ENCODE measurements around the gene FBXL19. TPM values are rescaled to one million over a fixed set of nuclear protein-coding genes. Genes with fewer than 3 reads are reported as not detected.

The FBXL19 gene
- total and polyA plus RNA-seq, 2 donors (not counting 1 experiment from before 2014, with no cell fraction given), result 9.0 to 25.0 TPM

DNA sequence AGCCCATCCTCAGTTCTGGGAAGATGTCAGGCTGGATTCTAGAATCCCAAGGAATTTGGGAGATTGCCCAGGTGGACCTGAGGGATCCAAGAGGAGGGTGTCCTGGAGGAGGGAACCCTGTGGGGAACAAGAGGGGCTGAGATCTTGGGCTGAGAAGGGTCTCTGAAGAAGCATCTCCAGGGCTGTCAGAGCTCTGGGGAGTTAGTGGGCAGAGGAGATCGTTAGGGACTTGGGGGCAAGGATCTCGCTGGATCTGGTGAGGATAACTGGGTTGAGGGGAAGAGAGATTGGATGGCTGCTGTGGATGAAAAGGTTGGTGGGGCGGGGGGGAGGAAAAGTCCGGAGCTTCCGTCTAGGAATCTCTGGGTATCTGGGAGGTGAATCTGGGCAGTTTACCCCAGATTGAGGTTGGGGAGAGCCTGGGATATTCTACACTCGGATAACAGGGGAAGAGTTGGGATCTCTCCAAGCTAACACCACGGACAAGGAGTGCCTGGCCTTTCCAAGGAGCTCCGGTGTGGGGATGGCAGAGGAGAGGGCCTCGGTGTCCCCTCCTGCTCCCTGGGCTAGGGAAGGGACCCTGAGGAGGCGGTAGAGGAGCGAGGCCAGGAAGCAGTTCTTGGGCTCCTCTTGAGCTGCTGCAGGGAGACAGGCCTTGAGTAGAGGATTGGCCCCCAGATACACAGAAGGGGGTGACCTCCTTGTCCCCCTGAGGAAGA lies 1.7 kb downstream of the FBXL19 start:
- H3K27ac ChIP-seq (ENCODE audit: low read length in 2 of 2), result no peak overlapping the region
- CTCF ChIA-PET, result interaction anchor here (1.4 to 5.0 kb wide), 3 partner anchors 17 to 80 kb away, joined by 3 to 23 read pairs (median 4); no protein-coding TSS in a partner anchor
- no peak overlapping the region for H3K9ac ChIP-seq (ENCODE audit: low read length)
- Mint-ChIP-seq H3K27me3 (no peaks in the 10 kb centered on the region), H3K9me3 (ENCODE audit: insufficient read depth) (no peaks in the 10 kb centered on the region), H3K4me3 (peak overlapping the region; percentile 69), H3K4me1 (peaks cover 19% of the 10 kb centered on the region), H3K27ac (peak overlapping the region; percentile 56)
- H3K9me3 ChIP-seq (ENCODE audit: control extremely low read depth in 1 of 3, control insufficient read depth in 2 of 3, insufficient read depth in 1 of 3, low read length in 2 of 3), result no peaks in the 10 kb centered on the region
- POLR2A ChIA-PET, result interaction anchor here (0.6 kb wide), 1 partner anchor 102 kb away, joined by 18 read pairs; no protein-coding TSS in a partner anchor
- no peak overlapping the region for H2AFZ ChIP-seq (ENCODE audit: insufficient read depth, low read depth, low read length, poor library complexity, severe bottlenecking)
- no peaks in the 10 kb centered on the region for H3K79me2 ChIP-seq (ENCODE audit: control insufficient read depth, insufficient read depth, low read length)
- H3K36me3 ChIP-seq (replicated peaks in 1 of 2; ENCODE audit: control extremely low read depth in 1 of 2, control insufficient read depth in 1 of 2, extremely low read depth in 1 of 2, insufficient read depth in 2 of 2, low read length in 1 of 2), result no peaks in the 10 kb centered on the region
- intact Hi-C loops (cut with micrococcal nuclease), result no loop called here
- no peaks in the 10 kb centered on the region for H4K20me1 ChIP-seq (ENCODE audit: control insufficient read depth, insufficient read depth, low read length, poor library complexity, severe bottlenecking)
- H3K4me2 ChIP-seq (replicated peaks; ENCODE audit: low read depth, low read length, poor library complexity, severe bottlenecking), result peak overlapping the region; percentile 92
- WGBS (ENCODE audit: insufficient coverage), result 97% methylated on average over 9 of the region's 11 CpGs
- DNase-seq (peak; percentile 35), ATAC-seq (ENCODE audit: low read depth) (no peak)
- no peak overlapping the region for H3K4me3 ChIP-seq (ENCODE audit: control extremely low read depth in 1 of 5, extremely low read depth in 1 of 5, insufficient read depth in 1 of 5, low read depth in 2 of 5, low read length in 4 of 5)
- TF ChIP-seq CTCF (IDR thresholded peaks at IDR 0.05) (no peak), EZH2 (IDR thresholded peaks at IDR 0.05; ENCODE audit: borderline replicate concordance, insufficient read depth, low read depth, low read length, poor library complexity, severe bottlenecking) (no peak)
- H3K27me3 ChIP-seq (replicated peaks in 1 of 4; ENCODE audit: control extremely low read depth in 1 of 4, control insufficient read depth in 3 of 4, insufficient read depth in 4 of 4, low read length in 3 of 4), result no peaks in the 10 kb centered on the region
- peaks cover 0 to 21% of the 10 kb centered on the region in 2 donors for H3K4me1 ChIP-seq (ENCODE audit: control insufficient read depth in 2 of 2, insufficient read depth in 2 of 2, low read length in 2 of 2)

GRCh38 chr16:30925632-30925987 lies 2.2 kb downstream of the FBXL19 start:
- Mint-ChIP-seq H3K27ac (no peak overlapping the region), H3K9me3 (ENCODE audit: insufficient read depth) (no peaks in the 10 kb centered on the region), H3K4me1 (peaks cover 19% of the 10 kb centered on the region), H3K4me3 (peak overlapping the region; percentile 47), H3K27me3 (no peaks in the 10 kb centered on the region)
- Histone ChIP-seq H3K27ac (ENCODE audit: low read length in 2 of 2) (no peak overlapping the region), H3K4me3 (ENCODE audit: control extremely low read depth in 1 of 5, extremely low read depth in 1 of 5, insufficient read depth in 1 of 5, low read depth in 2 of 5, low read length in 4 of 5) (no peak overlapping the region), H3K9ac (ENCODE audit: low read length) (no peak overlapping the region), H3K4me1 (ENCODE audit: control insufficient read depth in 2 of 2, insufficient read depth in 2 of 2, low read length in 2 of 2) (peaks cover 0 to 21% of the 10 kb centered on the region in 2 donors), H3K79me2 (ENCODE audit: control insufficient read depth, insufficient read depth, low read length) (no peaks in the 10 kb centered on the region), H3K4me2 (replicated peaks; ENCODE audit: low read depth, low read length, poor library complexity, severe bottlenecking) (no peak overlapping the region), H3K27me3 (replicated peaks in 1 of 4; ENCODE audit: control extremely low read depth in 1 of 4, control insufficient read depth in 3 of 4, insufficient read depth in 4 of 4, low read length in 3 of 4) (no peaks in the 10 kb centered on the region), H4K20me1 (ENCODE audit: control insufficient read depth, insufficient read depth, low read length, poor library complexity, severe bottlenecking) (no peaks in the 10 kb centered on the region), H3K36me3 (replicated peaks in 1 of 2; ENCODE audit: control extremely low read depth in 1 of 2, control insufficient read depth in 1 of 2, extremely low read depth in 1 of 2, insufficient read depth in 2 of 2, low read length in 1 of 2) (peaks cover 0 to 3% of the 10 kb centered on the region in 2 experiments), H3K9me3 (ENCODE audit: control extremely low read depth in 1 of 3, control insufficient read depth in 2 of 3, insufficient read depth in 1 of 3, low read length in 2 of 3) (no peaks in the 10 kb centered on the region), H2AFZ (ENCODE audit: insufficient read depth, low read depth, low read length, poor library complexity, severe bottlenecking) (no peak overlapping the region)
- WGBS (ENCODE audit: insufficient coverage), result 95% methylated on average over 26 of the region's 26 CpGs
- TF ChIP-seq EZH2 (IDR thresholded peaks at IDR 0.05; ENCODE audit: borderline replicate concordance, insufficient read depth, low read depth, low read length, poor library complexity, severe bottlenecking) (no peak), CTCF (IDR thresholded peaks at IDR 0.05) (no peak)
- CTCF ChIA-PET, result interaction anchor here (1.4 to 5.0 kb wide), 3 partner anchors 17 to 81 kb away, joined by 3 to 23 read pairs (median 4); no protein-coding TSS in a partner anchor
- no peak for ATAC-seq (ENCODE audit: low read depth)
- intact Hi-C loops (cut with micrococcal nuclease), result no loop called here
- peak; percentile 31 for DNase-seq
- POLR2A ChIA-PET, result no interaction called here

Measured in B cell (primary cell).